GM21367 (cell line): Measurements from ENCODE around the gene MAP4K3.

ENCODE experiments used
- ATAC-seq: cut with Tn5 transposase; IDR thresholded peaks from one replicate; pipeline ENCODE4 v1.9.1; 2021; ENCODE audit not compliant: unreplicated experiment

Gene MAP4K3

DNA sequence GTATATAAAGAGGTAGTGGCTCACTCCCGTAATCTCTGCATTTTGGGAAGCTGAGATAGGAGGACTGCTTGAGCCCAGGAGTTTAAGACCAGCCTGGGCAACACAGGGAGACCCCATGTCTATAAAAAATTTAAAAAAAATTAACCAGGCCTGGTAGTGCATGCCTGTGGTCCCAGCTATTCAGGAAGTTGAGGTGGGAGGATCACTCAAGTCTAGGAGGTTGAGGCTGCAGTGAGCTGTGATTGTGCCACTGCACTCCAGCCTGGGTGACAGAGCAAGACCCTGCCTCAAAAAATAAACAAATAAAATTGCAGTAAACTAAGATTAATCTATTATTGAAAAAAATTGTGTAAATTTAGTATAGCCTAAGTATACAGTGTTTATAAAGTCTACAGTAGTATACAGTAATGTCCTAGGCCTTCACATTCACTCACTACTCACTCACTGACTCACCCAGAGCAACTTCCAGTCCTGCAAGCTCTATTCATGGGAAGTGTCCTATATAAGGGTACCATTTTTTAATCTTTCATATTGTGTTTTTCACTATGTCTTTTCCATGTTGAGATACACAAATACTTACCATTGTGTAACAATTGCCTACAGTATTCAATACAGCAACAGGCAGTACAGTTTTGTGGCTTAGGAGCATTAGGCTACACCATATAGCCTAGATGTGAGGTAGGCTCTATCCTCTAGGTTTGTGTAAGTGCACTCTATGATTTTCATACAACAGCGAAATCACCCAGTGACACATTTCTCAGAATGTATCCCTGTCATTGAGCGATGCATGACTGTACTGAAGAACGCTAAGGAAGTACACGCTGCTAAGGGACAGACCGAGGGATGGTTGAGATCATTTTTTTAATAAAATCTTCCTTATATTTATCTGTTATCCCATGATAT, 10.4 kb upstream of the MAP4K3 start:
- no peak for ATAC-seq

DNA sequence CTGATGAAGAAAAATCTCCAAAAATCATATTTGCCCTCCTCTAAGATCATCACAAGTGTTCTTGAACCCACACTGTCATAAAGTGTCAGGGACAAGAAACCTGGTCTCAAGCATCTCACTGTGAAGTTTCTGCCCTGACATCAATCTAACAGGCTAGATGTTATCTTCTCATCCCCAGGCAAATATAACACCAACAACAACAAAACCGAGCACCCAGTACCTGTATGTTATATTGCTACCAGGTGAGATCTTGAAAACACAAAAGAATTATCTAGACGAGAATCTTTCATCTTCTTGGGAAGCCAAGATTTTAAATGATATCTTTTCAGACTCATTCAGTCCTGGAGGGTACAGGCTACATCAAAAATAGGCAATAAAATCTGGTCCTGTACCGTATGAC, 8.8 kb upstream of the MAP4K3 start:
- ATAC-seq, result no peak

DNA sequence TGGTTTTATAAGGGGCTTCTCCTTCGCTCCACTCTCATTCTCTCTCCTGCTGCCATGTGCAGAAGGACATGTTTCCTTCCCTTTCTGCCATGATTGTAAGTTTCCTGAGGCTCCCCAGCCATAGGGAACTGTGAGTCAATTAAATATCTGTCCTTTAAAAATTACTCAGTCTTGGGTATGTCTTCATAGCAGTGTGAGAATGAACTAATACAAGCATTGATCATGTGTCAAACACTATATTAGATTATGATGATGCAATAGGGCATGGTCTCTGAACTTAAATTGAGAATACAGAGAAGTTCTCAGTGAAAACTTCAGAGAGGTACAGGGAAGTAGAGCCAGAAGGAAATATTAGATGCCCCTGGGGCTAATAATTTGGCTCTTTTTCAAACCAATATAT, 5.9 kb upstream of the MAP4K3 start:
- ATAC-seq, result no peak

DNA sequence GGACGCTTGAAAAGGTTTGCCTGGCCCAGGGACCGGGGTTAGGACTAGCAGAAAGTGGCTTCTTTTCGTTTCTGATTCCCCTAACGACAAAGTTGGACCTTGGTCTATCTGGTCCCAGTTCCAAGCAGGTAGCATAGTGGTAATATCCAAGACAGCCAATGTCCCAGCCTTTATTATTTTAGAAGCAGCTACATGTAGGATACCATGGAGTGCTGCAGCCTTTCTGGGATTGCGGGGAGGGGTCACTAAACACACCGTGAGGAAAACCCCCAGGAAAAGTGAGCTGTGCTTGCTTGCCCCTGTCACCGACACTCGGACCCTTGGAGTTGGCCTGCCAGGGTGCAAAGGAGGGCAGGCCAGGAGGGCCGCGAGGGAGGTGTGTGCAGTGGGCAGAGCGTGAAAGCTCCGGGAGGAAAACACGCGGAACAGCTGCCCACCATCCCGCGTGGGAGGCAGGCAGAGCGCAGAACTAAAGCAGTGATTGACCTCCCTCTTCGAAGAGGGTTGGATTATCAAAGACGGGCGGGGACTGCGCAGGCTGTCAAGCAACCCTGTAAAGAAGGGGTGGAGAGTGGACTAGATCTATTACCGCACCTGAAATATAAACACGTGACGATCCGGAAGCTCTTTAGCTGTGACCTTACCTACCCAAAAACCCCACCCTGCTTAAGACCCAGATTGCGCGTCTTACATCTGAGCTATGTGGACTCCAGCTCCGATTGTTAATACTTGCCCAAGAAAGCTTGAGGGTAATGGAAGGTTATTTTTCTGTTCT, 624 bp upstream of the MAP4K3 start:
- ATAC-seq, result peak; percentile 45

DNA sequence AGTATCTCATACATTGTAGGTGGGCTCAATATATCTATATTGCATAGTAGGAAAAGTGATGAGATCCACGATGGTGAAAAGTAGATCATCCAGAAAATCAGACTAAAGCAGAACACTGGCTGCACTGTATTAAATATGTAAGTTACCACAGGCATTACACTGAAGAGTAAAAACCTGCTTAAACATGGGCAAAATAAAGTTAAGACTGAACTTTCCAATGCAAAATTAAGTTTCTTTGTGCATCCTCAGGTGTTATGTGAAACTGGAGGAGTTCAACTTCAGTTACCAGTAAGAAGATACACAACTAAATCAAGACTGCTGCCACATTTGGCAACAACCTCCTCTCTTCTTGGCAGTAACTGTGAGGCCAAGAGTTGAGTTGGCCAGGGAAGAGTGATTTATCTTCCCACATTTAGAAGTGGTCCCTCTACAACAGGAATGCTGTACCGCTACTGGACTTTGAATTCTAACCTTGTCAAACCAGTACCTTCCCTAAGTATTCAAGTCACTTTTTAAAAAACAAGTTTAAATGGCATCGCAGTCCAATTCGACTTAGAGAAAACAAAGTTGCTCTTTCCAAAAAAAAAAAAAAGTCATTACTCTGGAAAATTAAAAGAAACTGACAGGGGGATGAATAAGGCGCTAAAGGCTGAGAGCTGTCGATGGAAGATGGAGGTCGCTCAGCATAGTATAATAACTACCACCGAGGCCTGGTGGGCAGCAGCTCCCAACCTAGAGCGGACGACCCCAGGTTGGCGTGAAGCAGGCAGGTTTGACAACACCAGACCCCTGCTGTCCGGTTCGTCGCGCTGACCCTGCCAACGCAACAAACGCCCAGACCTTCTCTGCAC, 1.1 kb downstream of the MAP4K3 start:
- ATAC-seq, result no peak

DNA sequence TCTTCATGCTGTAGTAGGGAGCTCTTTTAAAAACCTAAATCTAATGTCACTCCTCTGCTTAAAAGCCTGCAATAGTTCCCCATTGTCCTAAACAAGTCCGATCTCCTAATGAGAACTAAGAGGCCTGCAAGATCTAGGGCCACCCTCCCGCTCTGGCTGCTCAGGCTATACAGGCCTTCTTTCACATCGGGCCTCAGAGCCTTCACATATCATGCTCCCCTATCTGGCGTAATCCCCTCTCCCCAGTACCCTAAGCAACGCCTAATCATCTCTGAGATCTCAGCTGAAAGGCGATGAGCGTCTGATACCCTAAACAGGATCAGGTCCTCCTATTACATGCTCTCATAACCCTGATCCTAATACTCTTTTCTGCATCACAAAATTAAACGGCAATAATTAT, 1.9 kb downstream of the MAP4K3 start:
- ATAC-seq, result no peak

DNA sequence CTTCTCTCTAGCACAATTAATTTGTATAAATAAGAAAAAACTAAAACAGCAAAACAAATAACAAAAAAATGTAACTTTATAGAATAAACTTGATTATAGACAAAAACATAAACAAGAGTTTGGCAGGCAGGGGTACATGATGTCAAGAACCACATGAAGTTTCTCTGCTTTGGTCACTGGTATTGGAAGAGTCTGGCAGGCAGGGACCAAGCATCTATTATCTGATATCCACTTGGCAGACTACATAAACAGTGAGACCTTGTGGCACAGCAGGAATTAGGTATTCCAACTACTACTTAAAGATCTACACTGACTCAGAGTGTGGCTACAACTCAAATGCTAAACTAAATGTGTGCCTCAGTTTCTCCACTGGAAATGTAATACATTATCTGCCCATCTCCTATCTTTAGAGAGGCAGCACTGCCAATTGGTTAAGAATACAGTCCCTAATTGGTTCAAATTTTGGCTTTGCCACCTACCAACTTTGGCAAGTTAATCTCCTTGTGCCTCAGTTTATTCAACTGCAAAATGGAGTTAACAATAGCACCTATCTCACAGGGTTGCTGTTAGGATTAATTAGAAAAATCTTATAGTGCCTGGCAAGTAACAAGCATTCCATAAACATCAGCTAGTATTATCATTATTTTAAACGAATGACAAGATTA, 2.7 kb downstream of the MAP4K3 start:
- no peak for ATAC-seq

DNA sequence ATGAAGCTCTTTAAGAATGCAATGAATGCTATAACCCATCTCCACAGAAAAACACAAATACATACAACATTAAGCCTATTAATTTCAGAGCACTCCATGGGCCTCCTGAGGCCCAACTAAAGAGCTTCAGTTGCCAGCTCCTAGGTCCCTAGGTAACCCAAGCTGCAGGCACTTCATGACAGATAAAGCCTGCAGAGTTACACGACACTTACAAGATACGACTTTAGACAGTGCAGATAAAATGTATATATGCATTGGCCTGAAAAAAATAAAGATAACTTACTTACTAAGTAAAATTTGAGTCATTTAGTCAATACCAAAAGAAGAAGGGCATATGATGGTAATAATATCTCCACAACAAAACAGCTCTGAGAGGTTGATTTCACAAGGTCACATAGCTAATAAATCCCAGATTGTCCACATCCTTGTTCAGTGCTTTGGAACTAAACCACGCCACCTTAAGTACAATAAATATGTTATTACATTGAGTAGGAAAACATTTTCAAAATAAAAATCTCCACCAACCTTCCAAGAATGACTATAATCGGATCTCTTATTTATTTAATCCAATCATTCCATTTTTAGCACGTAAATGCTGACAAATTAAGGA, 3.4 kb downstream of the MAP4K3 start:
- no peak for ATAC-seq

DNA sequence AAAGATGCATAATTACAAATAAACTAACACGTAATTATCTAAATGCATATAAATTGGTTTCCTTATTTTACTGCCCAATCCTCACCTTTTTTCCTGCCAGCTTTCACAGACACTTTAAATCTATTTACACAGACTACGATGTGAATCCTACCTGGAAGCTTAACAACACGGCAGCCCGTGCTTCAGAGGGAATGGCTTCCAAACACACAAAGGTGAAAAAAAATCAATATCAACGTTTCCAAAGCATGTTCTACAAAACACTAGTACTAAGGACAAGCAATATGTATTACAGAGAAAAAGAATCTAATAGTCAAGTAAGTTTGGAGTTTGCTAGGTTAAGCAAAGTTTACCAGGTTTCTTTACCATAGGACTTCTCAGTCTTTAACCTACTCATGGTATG, 4.4 kb downstream of the MAP4K3 start:
- no peak for ATAC-seq

DNA sequence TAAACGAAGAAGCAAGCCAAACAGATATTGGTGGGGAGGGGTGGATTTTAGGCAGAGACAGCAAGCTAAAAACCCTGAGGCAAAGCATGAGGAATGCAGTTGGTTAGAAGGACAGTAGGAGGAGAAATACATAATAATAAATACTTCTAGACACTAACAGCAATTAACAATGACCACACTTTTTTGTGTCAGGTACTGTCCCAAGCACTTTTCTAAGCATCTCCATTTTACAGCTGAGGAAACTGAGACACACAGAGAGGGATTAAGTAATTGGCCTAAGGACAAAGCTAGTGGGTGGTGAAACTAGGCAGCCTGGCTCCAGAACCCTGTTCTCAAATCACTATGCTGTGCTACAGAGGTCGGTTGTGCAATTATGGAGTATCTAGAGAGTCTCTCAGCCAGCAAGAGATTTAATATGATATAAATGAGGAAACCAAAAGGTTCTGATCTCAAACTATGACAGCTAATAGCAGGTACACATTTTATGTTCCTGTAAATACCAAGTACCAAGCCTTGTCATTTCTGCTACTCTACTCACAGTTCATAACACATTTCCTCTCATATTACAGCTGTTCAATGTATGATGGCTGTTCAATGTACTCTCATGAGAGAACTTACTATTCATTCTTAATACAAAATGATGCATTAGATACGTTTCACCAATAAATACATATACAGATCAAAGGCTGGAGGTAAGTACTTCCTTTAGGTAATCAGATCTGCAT, 5.3 kb downstream of the MAP4K3 start:
- no peak for ATAC-seq

DNA sequence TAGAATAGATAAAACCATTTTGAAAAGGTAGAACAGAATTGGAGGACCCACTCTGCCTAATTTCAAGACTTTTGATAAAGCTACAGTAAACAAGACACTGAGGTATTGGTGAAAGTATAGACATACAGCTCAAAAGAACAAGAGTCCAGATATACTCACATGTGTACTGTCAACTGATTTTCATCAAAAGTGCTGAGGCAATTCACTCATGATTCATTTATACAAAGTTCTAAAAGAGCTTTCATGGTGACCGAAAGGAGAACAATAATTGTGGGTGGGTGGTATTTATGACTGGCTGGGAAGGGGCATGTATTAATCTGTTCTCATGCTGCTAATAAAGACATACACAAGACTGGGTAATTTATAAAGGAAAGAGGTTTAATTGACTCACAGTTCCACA, 7.3 kb downstream of the MAP4K3 start:
- ATAC-seq, result no peak

DNA sequence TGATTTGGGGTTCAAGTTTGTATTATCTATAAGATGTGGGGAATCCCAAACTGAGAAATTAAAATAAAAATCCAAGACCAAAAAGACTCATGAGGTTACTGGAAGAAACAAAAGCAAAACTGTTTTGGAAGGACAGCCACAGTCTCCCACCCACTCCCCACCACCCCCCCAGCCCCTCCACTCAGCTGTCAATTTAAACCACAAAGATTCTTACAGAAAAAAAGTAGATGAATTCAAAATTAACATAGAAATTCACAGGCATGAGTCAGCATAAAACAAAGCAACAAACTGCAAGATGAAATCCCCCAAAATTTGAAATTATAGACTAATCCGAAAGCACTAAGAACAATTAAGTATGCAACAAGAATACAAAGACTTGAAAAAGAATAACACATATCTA, 12.1 kb downstream of the MAP4K3 start:
- ATAC-seq, result no peak

DNA sequence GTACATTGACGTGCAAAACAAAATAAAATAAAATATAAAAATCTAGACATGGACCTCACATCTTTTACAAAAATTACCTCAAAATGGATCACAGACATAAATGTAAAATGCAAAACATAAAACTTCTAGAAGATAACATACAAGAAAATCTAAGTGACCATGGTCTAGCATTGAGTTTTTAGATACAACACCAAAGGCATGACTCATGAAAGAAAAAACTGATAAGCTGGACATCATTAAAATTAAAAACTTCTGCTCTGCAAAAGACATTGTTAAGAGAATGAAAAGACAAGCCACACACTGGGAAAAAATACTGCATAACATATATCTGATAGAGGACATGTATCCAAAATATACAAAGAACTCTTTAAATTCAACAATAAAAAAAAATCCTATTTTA, 14.4 kb downstream of the MAP4K3 start:
- ATAC-seq, result no peak

DNA sequence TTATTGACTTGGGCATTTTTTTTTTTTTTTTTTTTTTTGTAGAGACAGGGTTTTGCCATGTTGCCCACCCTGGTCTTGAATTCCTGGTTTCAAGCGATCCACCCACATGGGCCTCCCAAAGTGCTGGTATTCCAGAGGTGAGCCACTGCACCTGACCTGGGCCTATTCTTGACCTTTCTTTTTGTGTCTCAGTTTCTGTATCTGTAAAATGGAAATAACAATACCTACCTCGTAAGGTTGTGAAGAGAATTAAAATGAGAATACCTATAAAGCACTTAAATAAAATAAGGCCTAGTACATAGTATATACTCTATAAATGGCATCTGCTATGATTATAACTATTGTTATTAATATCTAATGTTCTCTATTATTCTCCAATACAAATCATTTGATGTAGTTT, 15.7 kb downstream of the MAP4K3 start:
- ATAC-seq, result no peak

DNA sequence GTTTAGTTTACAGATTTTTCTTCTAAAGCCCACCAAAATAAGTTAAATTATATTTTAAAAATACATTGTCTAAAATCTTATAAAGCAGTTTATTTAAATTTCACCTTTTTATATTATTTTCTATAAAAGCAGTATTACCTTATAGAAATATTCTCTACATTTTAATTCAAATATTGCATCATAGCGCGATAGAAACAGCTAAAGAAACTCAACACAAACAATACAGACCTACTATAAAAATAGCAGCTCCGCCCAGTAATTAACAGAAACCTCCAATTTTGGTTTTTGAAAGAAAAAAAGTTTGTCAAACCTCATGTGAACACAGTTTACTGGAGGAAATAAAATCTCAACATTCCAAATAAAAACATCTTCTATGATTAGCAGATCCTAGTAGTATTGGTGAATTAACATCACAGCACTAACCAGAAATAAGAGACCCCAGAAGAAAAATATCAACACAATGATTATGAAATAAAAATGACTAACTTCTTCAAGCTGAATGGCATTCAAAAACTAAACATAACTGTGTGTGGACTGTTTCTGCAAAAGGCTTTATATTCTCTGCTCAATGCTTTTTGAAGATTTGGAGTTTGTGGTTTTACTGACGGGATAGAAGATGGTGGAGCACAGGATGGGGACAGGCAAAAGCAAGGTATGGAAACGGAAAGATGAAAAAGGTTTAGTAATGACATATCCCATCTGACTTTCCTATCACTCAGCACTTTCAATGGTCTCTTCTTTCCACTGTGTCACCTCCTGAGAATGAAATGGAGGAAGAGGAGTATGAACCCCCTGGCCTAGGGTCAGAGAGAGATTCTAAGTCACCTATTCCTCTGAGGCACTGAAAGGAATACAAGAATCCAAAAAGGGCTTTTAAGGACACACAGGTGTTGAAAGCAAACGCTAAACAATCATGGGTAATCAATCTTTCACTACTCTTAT, 17.5 kb downstream of the MAP4K3 start:
- no peak for ATAC-seq

DNA sequence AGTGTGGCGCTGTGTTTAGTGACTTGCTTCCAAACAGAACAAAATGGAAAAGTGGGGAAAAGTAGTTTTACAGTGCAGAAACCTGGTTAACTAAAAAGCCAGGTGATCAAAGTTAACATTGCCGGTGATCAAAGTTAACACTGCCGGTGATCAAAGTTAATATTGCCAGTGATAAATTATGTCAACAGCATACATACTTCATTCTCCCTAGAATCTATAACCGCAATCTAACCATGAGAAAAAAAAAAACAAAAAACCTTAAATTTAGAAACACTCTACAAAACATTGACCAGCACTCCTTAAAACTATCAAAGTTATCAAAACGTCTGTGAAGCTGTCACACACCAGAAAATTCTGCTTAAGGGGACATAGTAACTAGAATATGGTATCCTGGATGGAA, 18.6 kb downstream of the MAP4K3 start:
- ATAC-seq, result no peak

DNA sequence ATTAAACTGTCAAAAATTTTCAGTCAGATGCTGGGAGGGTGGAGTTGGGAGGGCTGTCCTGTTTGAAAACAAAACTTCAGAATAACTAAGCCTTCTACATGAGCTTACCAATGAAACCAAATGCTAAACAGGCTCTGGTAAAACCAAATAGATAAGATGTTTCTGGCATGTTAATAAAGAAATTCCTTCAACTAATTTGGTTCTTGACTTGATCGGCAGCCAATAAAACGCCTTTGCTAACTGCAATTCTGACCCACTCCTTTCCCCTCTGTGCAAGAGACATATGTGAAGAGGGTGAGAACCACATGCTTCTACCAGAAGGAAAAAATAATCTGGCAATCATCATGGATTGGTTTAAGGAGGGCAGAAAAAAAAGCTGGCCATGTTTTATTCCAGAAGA, 20.9 kb downstream of the MAP4K3 start:
- ATAC-seq, result no peak

DNA sequence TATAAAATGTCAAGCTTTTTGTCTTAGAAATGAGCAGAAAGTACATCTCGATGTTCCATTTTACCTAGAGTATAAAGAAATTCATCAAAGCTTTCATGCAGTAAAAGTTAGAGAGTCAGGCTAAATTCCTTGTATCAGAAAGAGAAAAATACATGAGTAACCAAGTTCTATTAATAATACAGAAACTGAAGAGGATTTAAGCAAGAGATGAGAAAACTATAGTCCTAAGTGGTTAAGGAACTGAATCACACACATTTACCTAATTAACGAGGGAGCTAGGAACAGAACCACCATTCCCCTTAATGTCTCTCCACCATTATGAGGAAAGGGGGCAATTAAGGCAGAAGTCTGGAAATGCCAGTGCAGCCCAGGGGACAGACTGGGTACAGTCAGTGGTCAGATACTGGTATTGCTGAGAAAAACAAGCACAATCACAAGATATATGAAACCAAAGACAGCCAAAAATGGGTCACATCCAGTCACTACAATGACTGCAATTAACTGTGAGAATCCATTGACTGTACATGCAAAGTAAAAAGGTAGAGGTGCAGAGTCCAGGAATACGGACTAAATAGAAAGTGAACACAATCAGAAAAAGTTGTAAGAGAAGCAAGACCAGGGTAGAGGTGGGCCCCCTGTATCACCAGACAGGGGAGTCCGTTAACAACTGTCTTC, 23.9 kb downstream of the MAP4K3 start:
- ATAC-seq, result no peak
